Measurements from ENCODE around the gene TAS2R42. TPM values are rescaled to one million over a fixed set of nuclear protein-coding genes. Genes with fewer than 3 reads are reported as not detected.

TAS2R42 gene
- total RNA-seq, 1 donor from 2014 or later: not detected

DNA sequence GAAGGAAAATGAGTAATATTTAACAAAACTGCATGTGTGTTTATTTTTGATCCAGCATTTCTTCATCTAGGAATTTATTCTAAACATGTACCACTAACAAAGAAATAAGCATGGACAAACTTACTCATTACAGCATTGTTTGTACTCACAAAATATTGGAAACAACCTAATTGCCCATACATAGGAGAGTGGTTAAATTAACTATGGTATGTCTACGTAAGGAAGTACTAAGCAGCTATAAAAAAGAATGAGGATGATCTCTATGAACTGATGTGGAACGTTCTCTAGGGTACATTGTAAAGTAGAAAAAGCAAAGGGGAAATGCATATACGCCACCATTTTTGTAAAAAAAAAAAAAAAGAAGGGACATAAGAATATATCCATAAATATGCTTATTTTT, 17.4 kb upstream of the TAS2R42 start:
- no peak overlapping the region for H3K4me3 Mint-ChIP-seq (ENCODE audit: unreplicated experiment)
- H3K27ac Mint-ChIP-seq (ENCODE audit: unreplicated experiment): no peak overlapping the region
- no peak for DNase-seq (ENCODE audit: extremely low spot score, unreplicated experiment)
- peaks cover 10% of the 10 kb centered on the region for H3K9me3 Mint-ChIP-seq (ENCODE audit: unreplicated experiment)
- no peaks in the 10 kb centered on the region for H3K4me1 Mint-ChIP-seq (ENCODE audit: unreplicated experiment)
- peaks cover 6% of the 10 kb centered on the region for H3K36me3 Mint-ChIP-seq (ENCODE audit: unreplicated experiment)
- TF ChIP-seq, protein P1, sequence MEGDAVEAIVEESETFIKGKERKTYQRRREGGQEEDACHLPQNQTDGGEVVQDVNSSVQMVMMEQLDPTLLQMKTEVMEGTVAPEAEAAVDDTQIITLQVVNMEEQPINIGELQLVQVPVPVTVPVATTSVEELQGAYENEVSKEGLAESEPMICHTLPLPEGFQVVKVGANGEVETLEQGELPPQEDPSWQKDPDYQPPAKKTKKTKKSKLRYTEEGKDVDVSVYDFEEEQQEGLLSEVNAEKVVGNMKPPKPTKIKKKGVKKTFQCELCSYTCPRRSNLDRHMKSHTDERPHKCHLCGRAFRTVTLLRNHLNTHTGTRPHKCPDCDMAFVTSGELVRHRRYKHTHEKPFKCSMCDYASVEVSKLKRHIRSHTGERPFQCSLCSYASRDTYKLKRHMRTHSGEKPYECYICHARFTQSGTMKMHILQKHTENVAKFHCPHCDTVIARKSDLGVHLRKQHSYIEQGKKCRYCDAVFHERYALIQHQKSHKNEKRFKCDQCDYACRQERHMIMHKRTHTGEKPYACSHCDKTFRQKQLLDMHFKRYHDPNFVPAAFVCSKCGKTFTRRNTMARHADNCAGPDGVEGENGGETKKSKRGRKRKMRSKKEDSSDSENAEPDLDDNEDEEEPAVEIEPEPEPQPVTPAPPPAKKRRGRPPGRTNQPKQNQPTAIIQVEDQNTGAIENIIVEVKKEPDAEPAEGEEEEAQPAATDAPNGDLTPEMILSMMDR (IDR thresholded peaks at IDR 0.05): no peak
- peaks cover 2% of the 10 kb centered on the region for H3K27me3 Mint-ChIP-seq (ENCODE audit: unreplicated experiment)

DNA sequence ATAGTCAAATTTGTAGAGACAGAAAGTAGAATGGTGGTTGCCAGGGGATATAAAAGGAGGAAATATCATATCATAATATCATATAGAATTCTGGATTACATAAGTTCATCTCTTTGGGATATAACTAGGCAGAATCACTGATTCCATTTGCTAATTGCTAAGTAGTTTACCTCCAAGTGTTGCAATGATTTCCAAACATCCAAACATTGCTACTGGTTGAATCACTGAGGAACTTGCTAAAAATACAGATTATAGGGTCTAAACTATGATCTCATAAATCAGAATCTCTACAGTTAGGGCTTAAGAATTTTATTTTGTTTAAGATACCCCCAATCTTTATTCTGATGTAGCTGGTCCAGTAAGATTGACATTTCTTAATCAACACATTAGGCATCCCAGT, 16.1 kb upstream of the TAS2R42 start:
- Mint-ChIP-seq H3K4me3 (ENCODE audit: unreplicated experiment) (no peak overlapping the region), H3K4me1 (ENCODE audit: unreplicated experiment) (no peaks in the 10 kb centered on the region), H3K27me3 (ENCODE audit: unreplicated experiment) (peaks cover 2% of the 10 kb centered on the region), H3K36me3 (ENCODE audit: unreplicated experiment) (peaks cover 6% of the 10 kb centered on the region), H3K27ac (ENCODE audit: unreplicated experiment) (no peak overlapping the region), H3K9me3 (ENCODE audit: unreplicated experiment) (peaks cover 10% of the 10 kb centered on the region)
- TF ChIP-seq, protein P1 (IDR thresholded peaks at IDR 0.05): no peak
- no peak for DNase-seq (ENCODE audit: extremely low spot score, unreplicated experiment)

DNA sequence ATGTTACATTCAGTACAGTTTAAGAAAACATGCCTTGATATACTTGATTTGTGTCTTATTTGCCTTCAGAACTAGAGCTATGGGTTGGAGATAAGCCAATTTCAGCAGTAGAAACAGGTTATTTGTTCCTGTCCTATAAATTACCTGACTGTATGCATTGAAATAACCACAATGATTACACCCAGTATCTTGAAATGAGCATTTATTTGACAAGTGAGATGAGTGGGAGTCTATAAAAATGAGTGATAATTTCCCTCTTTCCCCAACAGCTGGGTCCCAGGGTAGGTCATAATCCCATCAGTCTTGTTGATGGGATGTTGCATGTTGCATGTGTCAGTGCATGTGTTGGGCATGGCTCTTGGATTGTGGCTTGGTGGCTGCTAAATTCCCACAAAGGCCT, 3.7 kb downstream of the TAS2R42 start:
- Mint-ChIP-seq H3K9me3 (ENCODE audit: unreplicated experiment) (no peaks in the 10 kb centered on the region), H3K4me1 (ENCODE audit: unreplicated experiment) (no peaks in the 10 kb centered on the region), H3K27ac (ENCODE audit: unreplicated experiment) (no peak overlapping the region), H3K4me3 (ENCODE audit: unreplicated experiment) (no peak overlapping the region), H3K36me3 (ENCODE audit: unreplicated experiment) (no peaks in the 10 kb centered on the region), H3K27me3 (ENCODE audit: unreplicated experiment) (peaks cover 2% of the 10 kb centered on the region)
- TF ChIP-seq, protein P1 (IDR thresholded peaks at IDR 0.05): no peak
- DNase-seq (ENCODE audit: extremely low spot score, unreplicated experiment): no peak

DNA sequence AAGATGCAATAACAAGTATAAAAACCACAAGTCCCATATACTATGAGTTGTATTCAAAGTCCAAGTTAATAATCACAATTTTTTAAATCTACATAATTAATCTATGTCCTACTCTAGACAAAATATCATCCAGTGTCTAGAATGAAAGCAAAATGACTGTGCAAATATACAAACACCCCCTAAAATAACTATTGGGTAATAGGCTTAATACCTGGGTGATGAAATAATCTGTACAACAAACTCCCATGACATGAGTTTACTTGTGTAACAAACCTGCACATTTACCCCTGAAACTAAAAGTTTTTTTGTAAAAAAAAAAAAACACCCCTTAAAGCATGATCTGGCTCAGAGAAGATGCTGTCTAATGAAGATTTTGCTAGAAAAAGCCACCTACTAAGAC, 4.2 kb downstream of the TAS2R42 start:
- TF ChIP-seq, protein P1 (IDR thresholded peaks at IDR 0.05): no peak
- H3K9me3 Mint-ChIP-seq (ENCODE audit: unreplicated experiment): no peaks in the 10 kb centered on the region
- peaks cover 2% of the 10 kb centered on the region for H3K27me3 Mint-ChIP-seq (ENCODE audit: unreplicated experiment)
- no peaks in the 10 kb centered on the region for H3K4me1 Mint-ChIP-seq (ENCODE audit: unreplicated experiment)
- DNase-seq (ENCODE audit: extremely low spot score, unreplicated experiment): no peak
- H3K36me3 Mint-ChIP-seq (ENCODE audit: unreplicated experiment): no peaks in the 10 kb centered on the region
- H3K4me3 Mint-ChIP-seq (ENCODE audit: unreplicated experiment): no peak overlapping the region
- H3K27ac Mint-ChIP-seq (ENCODE audit: unreplicated experiment): no peak overlapping the region

DNA sequence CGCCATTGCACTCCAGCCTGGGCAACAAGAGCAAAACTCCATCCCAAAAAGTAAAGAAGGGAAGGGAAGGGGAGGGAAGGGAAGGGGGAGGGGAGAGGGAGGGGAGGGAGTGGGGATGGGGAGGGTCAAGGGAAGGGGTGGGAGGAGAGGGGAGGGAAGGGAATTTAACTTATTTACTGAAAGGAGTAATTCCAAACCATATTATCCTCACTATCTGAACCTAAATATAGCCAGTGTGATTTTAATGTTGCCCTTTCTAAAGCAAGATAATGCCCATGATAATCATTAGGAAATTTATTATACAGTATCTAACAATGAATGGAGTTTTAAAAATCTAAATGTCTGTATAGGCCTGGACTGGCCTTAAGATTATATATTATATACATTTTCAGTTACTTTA, 8.5 kb downstream of the TAS2R42 start:
- Mint-ChIP-seq H3K4me1 (ENCODE audit: unreplicated experiment) (peaks cover 6% of the 10 kb centered on the region), H3K36me3 (ENCODE audit: unreplicated experiment) (peaks cover 3% of the 10 kb centered on the region), H3K27me3 (ENCODE audit: unreplicated experiment) (no peaks in the 10 kb centered on the region), H3K4me3 (ENCODE audit: unreplicated experiment) (no peak overlapping the region), H3K27ac (ENCODE audit: unreplicated experiment) (no peak overlapping the region), H3K9me3 (ENCODE audit: unreplicated experiment) (no peaks in the 10 kb centered on the region)
- TF ChIP-seq, protein P1 (IDR thresholded peaks at IDR 0.05): no peak
- no peak for DNase-seq (ENCODE audit: extremely low spot score, unreplicated experiment)
